Measurements from ENCODE around the gene RIPK3. TPM values are rescaled to one million over a fixed set of nuclear protein-coding genes. Genes with fewer than 3 reads are reported as not detected.

The RIPK3 gene
- total RNA-seq, 2 experiments from 2014 or later, result 37.5 to 41.4 TPM

DNA sequence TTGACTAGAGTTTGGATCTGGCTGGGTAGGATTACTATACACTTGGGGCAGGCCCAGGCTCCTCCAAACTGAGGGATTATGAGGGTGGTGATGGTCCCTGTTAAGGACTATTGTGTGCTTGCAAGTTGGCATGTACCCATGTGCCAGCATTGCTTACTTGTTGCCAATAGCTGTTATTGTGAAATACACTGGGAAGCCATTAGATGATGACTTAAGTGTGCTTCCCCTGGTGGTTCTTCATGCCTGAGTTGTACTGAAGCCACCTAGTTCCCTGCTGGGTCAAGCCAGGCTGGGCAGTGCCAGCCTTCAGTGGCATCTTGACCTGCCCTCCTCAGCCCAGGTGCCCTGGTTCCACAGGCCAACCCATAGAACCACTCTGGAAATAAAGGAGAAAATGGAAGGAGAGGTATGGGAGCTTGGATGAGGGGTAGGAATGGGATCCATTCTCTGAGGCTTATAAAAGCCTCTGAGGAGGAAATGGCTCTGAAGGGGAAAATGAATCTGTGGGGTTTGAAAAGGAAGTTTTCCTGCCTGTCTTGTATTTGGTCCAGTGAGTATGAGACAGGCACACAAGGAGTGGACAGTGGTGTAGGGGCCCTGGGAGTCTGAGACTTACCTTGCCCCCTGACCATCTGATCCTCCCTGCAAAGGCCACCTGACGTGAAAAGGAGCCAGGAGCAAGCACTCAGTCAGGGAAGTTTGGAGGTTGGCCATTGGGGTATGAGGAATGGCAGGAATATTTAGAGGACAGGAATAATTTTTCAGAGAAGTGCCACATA lies 27.8 kb downstream of the RIPK3 start:
- peak overlapping the region; percentile 87 for H3K27ac Mint-ChIP-seq
- ChIA-PET CTCF (interaction anchor here (0.9 to 9.6 kb wide), 8 partner anchors 12 to 120 kb away, joined by 4 to 136 read pairs (median 24); partner anchors contain the start of genes DHRS1, MDP1, NOP9 and RABGGTA), POLR2A (interaction anchor here (1.4 kb wide), 1 partner anchor 70 kb away, joined by 3 read pairs; the partner anchor contains the start of gene TINF2)
- no peaks in the 10 kb centered on the region for H3K9me3 Mint-ChIP-seq
- DNase-seq, result peak; percentile 29
- H3K4me1 Mint-ChIP-seq, result peaks cover 84% of the 10 kb centered on the region
- peaks cover 49% of the 10 kb centered on the region for H3K36me3 Mint-ChIP-seq (ENCODE audit: low read depth)
- no peaks in the 10 kb centered on the region for H3K27me3 Mint-ChIP-seq
- H3K4me3 Mint-ChIP-seq, result peak overlapping the region; percentile 77

GRCh38 chr14:24310646-24311604 lies 28.9 kb downstream of the RIPK3 start, which contains the start of gene LTB4R:
TSS of gene LTB4R (plus strand) at chr14:24311502. CDS start at chr14:24315652, 4,150 bp downstream.
- peaks cover 81% of the 10 kb centered on the region for H3K4me1 Mint-ChIP-seq
- ChIA-PET POLR2A (interaction anchor here (0.7 to 1.4 kb wide), 2 partner anchors 11 to 69 kb away, joined by 3 to 4 read pairs; partner anchors contain the start of genes NOP9 and TINF2), CTCF (interaction anchor here (0.6 to 9.6 kb wide), 17 partner anchors 11 to 128 kb away, joined by 3 to 136 read pairs (median 5); partner anchors contain the start of genes CHMP4A, DHRS1, MDP1 and NOP9)
- peak within 1 kb of the TSS; percentile 87 for H3K27ac Mint-ChIP-seq
- peak within 1 kb of the TSS; percentile 77 for H3K4me3 Mint-ChIP-seq
- peaks cover 60% of the 10 kb centered on the region for H3K36me3 Mint-ChIP-seq (ENCODE audit: low read depth)
- peak; percentile 62 for DNase-seq
- no peaks in the 10 kb centered on the region for H3K9me3 Mint-ChIP-seq
- H3K27me3 Mint-ChIP-seq, result no peaks in the 10 kb centered on the region

- H3K27ac Mint-ChIP-seq, result peak overlapping the region; percentile 73
- POLR2A ChIA-PET, result interaction anchor here (0.7 kb wide), 1 partner anchor 10 kb away, joined by 4 read pairs; the partner anchor contains the start of gene NOP9
- H3K27me3 Mint-ChIP-seq, result no peaks in the 10 kb centered on the region
- CTCF ChIA-PET, result interaction anchor here (0.7 to 9.6 kb wide), 14 partner anchors 8 to 127 kb away, joined by 3 to 136 read pairs (median 6); partner anchors contain the start of genes CHMP4A, DHRS1, NOP9 and TINF2
- H3K9me3 Mint-ChIP-seq, result no peaks in the 10 kb centered on the region
- no peak for DNase-seq
- peaks cover 63% of the 10 kb centered on the region for H3K36me3 Mint-ChIP-seq (ENCODE audit: low read depth)
- peak overlapping the region; percentile 77 for H3K4me3 Mint-ChIP-seq
- H3K4me1 Mint-ChIP-seq, result peaks cover 75% of the 10 kb centered on the region
These were observed 29.5 kb downstream of the RIPK3 start for GRCh38 chr14:24310265-24310645.

- Mint-ChIP-seq H3K36me3 (ENCODE audit: low read depth) (peaks cover 66% of the 10 kb centered on the region), H3K9me3 (no peaks in the 10 kb centered on the region), H3K4me3 (peak within 1 kb of the TSS; percentile 77), H3K4me1 (peaks cover 70% of the 10 kb centered on the region), H3K27me3 (no peaks in the 10 kb centered on the region), H3K27ac (peak within 1 kb of the TSS; percentile 87)
- CTCF ChIA-PET, result interaction anchor here (0.7 to 9.6 kb wide), 20 partner anchors 9 to 149 kb away, joined by 3 to 136 read pairs (median 6); partner anchors contain the start of genes CHMP4A, DHRS1, IRF9 and MDP1
- DNase-seq, result no peak
- POLR2A ChIA-PET, result interaction anchor here (0.7 kb wide), 1 partner anchor 9 kb away, joined by 4 read pairs; the partner anchor contains the start of gene NOP9
These were observed 30.1 kb downstream of the RIPK3 start, which contains the start of gene LTB4R2 for GRCh38 chr14:24309538-24310264. TSS of gene LTB4R2 (plus strand) at chr14:24310140. CDS start at chr14:24310665, 525 bp downstream.

DNA sequence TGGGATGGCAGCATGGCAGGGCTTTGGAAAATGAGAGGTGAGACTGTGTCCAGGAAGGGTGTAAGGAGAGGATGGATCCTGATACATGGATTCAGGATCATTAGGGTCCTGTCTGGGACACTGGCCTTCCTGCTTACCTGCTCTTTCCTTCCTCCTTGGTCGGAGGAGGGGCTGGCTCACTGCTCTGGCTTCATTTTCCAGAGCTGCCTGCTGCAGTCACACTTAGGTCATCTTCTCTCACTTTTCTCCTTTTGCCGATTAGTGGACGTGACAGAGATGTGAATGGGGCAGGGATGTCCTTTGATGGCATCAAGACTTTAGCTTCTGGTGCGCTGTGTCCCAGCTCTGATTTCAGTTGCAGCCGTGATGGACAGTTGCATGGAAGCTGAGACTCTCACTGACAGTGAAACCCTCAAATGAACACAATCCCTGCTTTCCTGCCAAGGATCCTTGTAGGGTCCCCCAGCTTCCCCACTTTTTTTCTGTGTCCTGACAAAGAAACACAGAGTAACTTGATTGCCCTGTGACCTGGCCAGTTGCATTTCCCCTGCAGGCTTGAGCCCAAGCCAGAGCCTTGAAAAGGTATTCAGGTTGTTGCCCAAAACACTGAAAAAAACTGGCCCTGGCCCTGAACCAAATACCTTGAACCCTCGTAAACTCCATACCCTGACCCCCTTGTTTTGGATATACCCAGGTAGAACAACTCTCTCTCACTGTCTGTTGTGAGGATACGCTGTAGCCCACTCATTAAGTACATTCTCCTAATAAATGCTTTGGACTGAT lies 31.3 kb downstream of the RIPK3 start:
- H3K4me1 Mint-ChIP-seq, result peaks cover 58% of the 10 kb centered on the region
- H3K27ac Mint-ChIP-seq, result no peak overlapping the region
- ChIA-PET POLR2A (interaction anchor here (1.3 kb wide), 1 partner anchor 113 kb away, joined by 3 read pairs; the partner anchor contains the start of gene TM9SF1), CTCF (interaction anchor here (0.8 to 9.6 kb wide), 28 partner anchors 8 to 165 kb away, joined by 3 to 136 read pairs (median 6); partner anchors contain the start of genes CHMP4A, DHRS1, IRF9 and MDP1)
- H3K4me3 Mint-ChIP-seq, result no peak overlapping the region
- peaks cover 68% of the 10 kb centered on the region for H3K36me3 Mint-ChIP-seq (ENCODE audit: low read depth)
- H3K27me3 Mint-ChIP-seq, result no peaks in the 10 kb centered on the region
- no peak for DNase-seq
- H3K9me3 Mint-ChIP-seq, result no peaks in the 10 kb centered on the region

GRCh38 chr14:24307575-24308341 lies 32.0 kb downstream of the RIPK3 start, which contains the start of gene CIDEB:
TSS of gene CIDEB (minus strand) at chr14:24307977. CDS start at chr14:24307858, 119 bp downstream.
- Mint-ChIP-seq H3K4me3 (no peak within 1 kb of the TSS), H3K36me3 (ENCODE audit: low read depth) (peaks cover 71% of the 10 kb centered on the region), H3K27ac (peak within 1 kb of the TSS; percentile 48), H3K27me3 (no peaks in the 10 kb centered on the region), H3K4me1 (peaks cover 50% of the 10 kb centered on the region), H3K9me3 (no peaks in the 10 kb centered on the region)
- peak; percentile 71 for DNase-seq
- CTCF ChIA-PET, result interaction anchor here (0.8 to 9.6 kb wide), 29 partner anchors 8 to 164 kb away, joined by 3 to 136 read pairs (median 6); partner anchors contain the start of genes CHMP4A, DHRS1, IRF9 and MDP1
- POLR2A ChIA-PET, result interaction anchor here (0.5 to 1.3 kb wide), 2 partner anchors 60 to 112 kb away, joined by 3 read pairs; partner anchors contain the start of gene TM9SF1

DNA sequence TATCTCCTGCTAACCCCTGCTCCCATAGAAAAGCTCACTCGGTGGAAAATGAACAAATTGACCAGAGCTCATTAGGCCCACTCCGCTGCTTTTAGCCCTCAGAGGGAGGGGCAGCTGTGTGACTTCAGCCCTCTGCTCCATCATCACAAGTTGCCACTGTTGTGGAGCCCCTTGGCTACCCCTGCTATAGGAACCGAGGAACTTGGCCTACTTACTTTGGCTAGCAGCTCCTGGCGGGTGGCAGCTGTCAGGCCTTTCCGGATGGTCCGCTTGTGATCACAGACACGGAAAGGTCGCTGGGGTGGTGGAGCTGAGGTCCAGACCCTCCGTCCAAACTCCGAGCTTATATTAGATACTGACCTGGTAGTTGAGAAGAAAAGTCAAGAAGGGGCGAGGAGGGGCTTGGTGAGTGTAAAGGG lies 32.6 kb downstream of the RIPK3 start:
- Mint-ChIP-seq H3K4me3 (no peak overlapping the region), H3K36me3 (ENCODE audit: low read depth) (peaks cover 73% of the 10 kb centered on the region)

DNA sequence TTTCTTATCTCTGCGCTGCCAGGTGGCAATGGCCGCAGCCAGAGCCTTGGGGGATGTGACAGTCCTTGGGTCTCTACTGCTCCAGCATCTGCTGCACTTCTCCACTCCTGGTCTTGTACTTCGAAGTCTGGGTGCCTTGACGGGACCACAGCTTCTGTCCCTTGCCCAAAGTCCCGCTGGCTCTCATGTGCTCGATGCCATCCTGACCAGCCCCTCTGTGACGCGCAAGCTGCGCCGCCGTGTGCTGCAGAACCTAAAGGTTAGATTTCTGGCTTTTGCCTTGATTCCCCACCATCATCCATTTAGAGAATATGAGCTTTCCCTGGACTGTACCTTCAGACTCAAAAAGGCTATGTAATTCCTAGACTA lies 35.8 kb downstream of the RIPK3 start:
- CTCF ChIA-PET, result interaction anchor here (1.3 to 8.7 kb wide), 4 partner anchors 7 to 62 kb away, joined by 3 to 111 read pairs (median 40); partner anchors contain the start of genes CIDEB, LTB4R, LTB4R2 and TINF2
- DNase-seq, result no peak
- Mint-ChIP-seq H3K27me3 (no peaks in the 10 kb centered on the region), H3K9me3 (no peaks in the 10 kb centered on the region), H3K4me3 (no peak overlapping the region), H3K27ac (no peak overlapping the region), H3K36me3 (ENCODE audit: low read depth) (peaks cover 75% of the 10 kb centered on the region), H3K4me1 (peaks cover 43% of the 10 kb centered on the region)
- POLR2A ChIA-PET, result interaction anchor here (0.5 kb wide), 1 partner anchor 73 kb away, joined by 6 read pairs; no protein-coding TSS in a partner anchor

More for the DNA sequence above, 32.6 kb downstream of the RIPK3 start:
- H3K27ac Mint-ChIP-seq, result no peak overlapping the region
- no peak for DNase-seq
- H3K9me3 Mint-ChIP-seq, result no peaks in the 10 kb centered on the region
- H3K4me1 Mint-ChIP-seq, result peaks cover 46% of the 10 kb centered on the region
- no peaks in the 10 kb centered on the region for H3K27me3 Mint-ChIP-seq
- ChIA-PET POLR2A (interaction anchor here (1.3 kb wide), 1 partner anchor 112 kb away, joined by 3 read pairs; the partner anchor contains the start of gene TM9SF1), CTCF (interaction anchor here (0.5 to 9.6 kb wide), 18 partner anchors 7 to 185 kb away, joined by 3 to 136 read pairs (median 12); partner anchors contain the start of genes DHRS1, IRF9, MDP1 and NOP9)

GRCh38 chr14:24300326-24300980 lies 39.3 kb downstream of the RIPK3 start:
- peak overlapping the region; percentile 93 for H3K27ac Mint-ChIP-seq
- peaks cover 53% of the 10 kb centered on the region for H3K4me1 Mint-ChIP-seq
- peaks cover 54% of the 10 kb centered on the region for H3K36me3 Mint-ChIP-seq (ENCODE audit: low read depth)
- H3K4me3 Mint-ChIP-seq, result peak overlapping the region; percentile 89
- CTCF ChIA-PET, result interaction anchor here (0.8 to 8.7 kb wide), 11 partner anchors 10 to 136 kb away, joined by 3 to 111 read pairs (median 4); partner anchors contain the start of genes CIDEB, LTB4R, LTB4R2 and RABGGTA
- POLR2A ChIA-PET, result interaction anchor here (1.3 to 1.6 kb wide), 2 partner anchors 10 to 59 kb away, joined by 4 to 5 read pairs; partner anchors contain the start of gene TINF2
- no peaks in the 10 kb centered on the region for H3K27me3 Mint-ChIP-seq
- no peaks in the 10 kb centered on the region for H3K9me3 Mint-ChIP-seq
- DNase-seq, result no peak

All from activated CD4-positive, alpha-beta T cell treated with anti-CD3 and anti-CD28 coated beads, Interleukin-2, amount 10 ng/mL, durations not matched to agents 7 days and 5 days (primary cell).